GM13977 (cell line): ENCODE data around the gene NADSYN1.
A peak's percentile ranks its signal among the peaks of the same experiment; 100 is the strongest.

Experiments
- DNase-seq: peaks from one replicate; pipeline ENCODE4 v3.0.0; 2012; ENCODE audit warnings: low spot score
- CTCF ChIP-seq: IDR thresholded peaks from 2 replicates; pipeline ENCODE4 v1.5.1; 2012; ENCODE audit warnings: mild to moderate bottlenecking, control low read depth; ENCODE audit not compliant: insufficient read depth; ENCODE audit errors: extremely low read depth, missing control alignments
- in situ Hi-C: fragments of 300-500 bp; cut with MboI; formaldehyde crosslinking; loops from one replicate; pipeline ENCODE4 v1.12.0; 2022; ENCODE audit warnings: low sequenced_read_pairs, low pct_unique_long_range_greater_than_20kb, mixed read lengths, inconsistent platforms; ENCODE audit not compliant: unreplicated experiment

The NADSYN1 gene

GRCh38 chr11:71453037-71453917 lies at the start of gene NADSYN1:
Gene NADSYN1 (plus strand): TSS chr11:71453203. CDS start chr11:71453297, 94 bp downstream.
- in situ Hi-C loops, result no loop called here
- DNase-seq, result peak; percentile 99
- TF ChIP-seq CTCF, result no peak

- in situ Hi-C loops, result loop anchor here (25.0 kb wide), 1 partner anchor 592 kb away; no protein-coding TSS in a partner anchor
- no peak for TF ChIP-seq CTCF
Measured at GRCh38 chr11:71404209-71404608, 48.8 kb upstream of the NADSYN1 start.

GRCh38 chr11:71406681-71407080 lies 46.3 kb upstream of the NADSYN1 start:
- no peak for TF ChIP-seq CTCF
- no peak for DNase-seq
- in situ Hi-C loops, result loop anchor here (25.0 kb wide), 1 partner anchor 594 kb away; no protein-coding TSS in a partner anchor

More at GRCh38 chr11:71404209-71404608, 48.8 kb upstream of the NADSYN1 start:
- no peak for DNase-seq

GRCh38 chr11:71407356-71407755 lies 45.6 kb upstream of the NADSYN1 start:
- in situ Hi-C loops, result loop anchor here (25.0 kb wide), 1 partner anchor 595 kb away; no protein-coding TSS in a partner anchor
- no peak for DNase-seq
- no peak for TF ChIP-seq CTCF

- in situ Hi-C loops, result loop anchor here (25.0 kb wide), 1 partner anchor 597 kb away; no protein-coding TSS in a partner anchor
- TF ChIP-seq CTCF, result no peak
- DNase-seq, result no peak
Measured at GRCh38 chr11:71408826-71409225, 44.2 kb upstream of the NADSYN1 start.

GRCh38 chr11:71410363-71410966 lies 42.5 kb upstream of the NADSYN1 start:
- TF ChIP-seq CTCF, result no peak
- no peak for DNase-seq
- in situ Hi-C loops, result loop anchor here (25.0 kb wide), 1 partner anchor 598 kb away; no protein-coding TSS in a partner anchor
